GM06990 (cell line): ENCODE results near the gene SMIM20.

ENCODE experiments used
- DNase-seq: peaks from one replicate; pipeline ENCODE4 v3.0.0-alpha.2; 2011; ENCODE audit not compliant: insufficient read length; ENCODE audit errors: extremely low read depth
- H3K27me3 ChIP-seq: replicated peaks from 2 replicates; pipeline ENCODE4 v1.6.0; 2011; ENCODE audit warnings: low read length; ENCODE audit not compliant: control insufficient read depth, insufficient read depth
- H3K36me3 ChIP-seq: 2 replicates; pipeline ENCODE4 v1.5.1; 2011; ENCODE audit warnings: low read length; ENCODE audit not compliant: control insufficient read depth, insufficient read depth
- H3K4me3 ChIP-seq: replicated peaks from 2 replicates; pipeline ENCODE4 v1.5.1; 2011; ENCODE audit warnings: low read depth, mild to moderate bottlenecking, control low read depth, low read length
- CTCF ChIP-seq: IDR thresholded peaks from 2 replicates; pipeline ENCODE4 v1.5.1; 2011; ENCODE audit warnings: low read length, control low read depth, mild to moderate bottlenecking, inconsistent platforms; ENCODE audit not compliant: insufficient read depth, poor library complexity, severe bottlenecking

Gene SMIM20

DNA sequence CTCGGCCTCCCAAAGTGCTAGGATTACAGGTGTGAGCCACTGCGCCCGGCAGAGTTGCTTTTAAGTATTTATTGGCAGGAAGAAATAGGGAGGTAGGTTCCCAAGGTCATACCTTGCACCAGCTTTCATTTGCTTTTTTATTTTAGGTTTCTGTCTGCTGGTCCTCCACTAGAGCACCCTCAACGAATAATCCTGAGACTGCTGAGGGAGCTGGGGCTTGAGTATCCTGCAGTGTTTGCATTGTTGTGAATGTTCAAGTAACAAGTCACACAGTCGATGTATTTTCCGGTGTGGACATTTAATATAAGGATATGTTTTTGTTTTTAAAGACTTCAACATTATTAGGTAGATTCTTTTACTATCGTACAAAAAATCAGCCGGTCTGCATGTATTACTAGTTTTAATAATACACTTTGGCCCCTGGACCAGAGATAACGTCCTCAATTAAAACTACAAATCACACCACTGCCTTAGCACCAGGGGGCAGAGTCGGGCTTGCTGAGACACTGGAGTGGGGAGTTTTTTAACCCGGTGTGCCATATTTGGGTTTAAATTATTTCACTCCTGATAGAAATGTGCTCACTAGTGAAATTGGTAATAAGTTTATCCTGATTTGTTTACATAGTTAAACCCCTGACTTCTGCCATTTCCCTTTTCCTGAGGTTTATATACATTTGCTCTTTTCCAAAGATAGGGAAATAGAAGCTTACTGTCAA is 11.6 kb downstream of the SMIM20 start:
- TF ChIP-seq CTCF = peak; percentile 82
- no peaks in the 10 kb centered on the region for H3K27me3 ChIP-seq
- H3K36me3 ChIP-seq = no peaks in the 10 kb centered on the region
- no peak for DNase-seq
- no peak overlapping the region for H3K4me3 ChIP-seq

DNA sequence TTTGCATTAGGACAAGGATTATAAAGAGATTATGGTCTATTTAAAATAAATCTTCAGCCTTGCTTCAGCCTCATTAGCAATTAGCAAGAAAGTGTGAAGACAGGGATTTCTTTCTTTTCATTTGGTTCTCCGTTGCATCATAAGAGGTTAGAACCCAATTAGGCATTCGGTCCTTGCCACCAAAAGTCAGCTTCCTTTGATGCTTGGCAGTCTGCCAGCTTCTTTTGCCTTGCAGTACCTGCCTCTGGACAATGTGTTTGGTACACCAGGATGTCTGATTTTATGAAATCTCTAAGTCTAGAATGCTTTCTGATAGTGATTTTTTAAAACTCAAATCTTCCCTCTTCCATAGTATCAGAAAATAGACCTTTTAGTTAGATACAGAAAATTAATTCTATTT is 12.4 kb downstream of the SMIM20 start:
- no peak for DNase-seq
- Histone ChIP-seq H3K36me3 (no peaks in the 10 kb centered on the region), H3K27me3 (no peaks in the 10 kb centered on the region), H3K4me3 (no peak overlapping the region)
- no peak for TF ChIP-seq CTCF

DNA sequence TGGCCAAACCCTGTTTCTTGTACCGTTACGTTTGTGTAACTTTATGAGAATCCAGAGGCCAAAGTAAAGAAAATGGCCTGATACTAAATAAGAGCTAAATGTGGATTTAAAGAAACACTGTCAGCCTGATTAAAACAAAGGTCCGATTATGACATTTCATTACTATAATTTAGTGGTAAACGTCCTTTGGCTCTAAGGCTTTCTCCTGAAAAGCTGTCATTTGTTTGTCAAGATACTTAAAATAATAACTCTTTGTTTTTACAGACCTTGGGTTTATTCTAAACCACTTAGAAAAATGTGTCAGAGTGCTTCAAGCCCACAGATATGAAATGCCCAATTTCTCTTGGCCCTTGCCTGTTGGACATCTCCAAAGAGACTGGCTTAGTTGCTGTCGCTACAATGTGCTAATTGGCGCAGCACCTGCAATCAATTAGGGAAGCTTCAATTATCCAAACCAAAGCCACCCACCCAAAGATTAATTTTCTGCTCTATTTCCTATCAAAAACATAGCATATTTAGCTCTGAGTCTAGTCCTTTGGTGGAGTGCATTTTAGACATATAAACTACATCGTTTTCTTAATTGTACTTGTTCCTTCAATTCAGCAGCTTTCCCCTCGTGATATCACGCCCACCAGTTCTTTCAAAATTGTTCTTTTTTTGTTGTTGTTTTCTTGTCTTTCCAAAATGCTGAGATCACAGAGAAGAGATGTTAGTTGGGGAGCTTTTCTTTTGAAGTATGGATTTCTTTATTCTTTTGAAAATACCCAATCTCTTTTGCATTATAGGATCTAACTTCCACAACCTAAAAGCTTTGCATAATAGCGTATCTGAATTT is 13.6 kb downstream of the SMIM20 start:
- H3K4me3 ChIP-seq = no peak overlapping the region
- TF ChIP-seq CTCF = no peak
- DNase-seq = no peak

DNA sequence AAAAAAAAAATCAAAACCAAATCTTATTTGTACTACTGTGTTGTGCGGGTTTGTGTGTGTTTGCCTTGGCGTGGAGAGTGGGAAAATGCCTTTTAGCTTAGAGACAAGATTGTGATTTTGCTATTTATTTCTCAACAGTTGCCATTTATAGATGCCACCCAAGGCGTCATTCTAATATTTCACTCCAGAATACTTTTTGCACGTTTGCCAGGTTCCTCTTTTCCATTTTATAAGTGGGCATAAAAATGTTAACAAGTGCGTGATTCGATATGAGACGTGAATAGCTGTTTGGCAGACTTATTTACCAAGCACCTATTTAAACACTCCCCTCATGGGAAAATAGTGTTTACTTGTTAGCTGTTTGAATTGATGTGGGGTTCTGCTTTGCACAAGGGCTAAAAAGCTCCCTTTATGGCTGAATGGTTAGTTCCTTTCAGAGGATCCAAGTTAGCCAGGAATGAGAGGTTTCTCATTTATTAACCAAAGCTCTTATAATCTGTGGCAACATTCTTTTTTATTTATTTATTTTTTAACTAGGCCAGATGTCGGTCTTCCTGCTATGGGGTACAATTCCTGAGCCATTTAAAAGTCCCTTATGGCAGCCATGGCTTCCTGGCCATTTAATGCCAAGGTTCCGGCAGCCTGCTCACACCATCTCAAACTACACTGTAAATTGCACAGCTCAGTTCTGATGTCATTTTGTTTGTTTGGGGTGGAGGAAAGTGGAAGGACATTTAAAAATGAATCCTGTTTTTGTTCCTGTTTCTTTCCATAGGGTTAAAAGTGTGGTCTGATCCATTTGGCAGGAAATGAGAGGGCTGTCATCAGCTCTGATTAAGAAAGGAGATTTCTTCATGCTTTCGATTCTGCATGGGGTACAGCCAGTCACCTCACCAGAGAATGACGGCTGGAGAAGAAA is 14.6 kb downstream of the SMIM20 start:
- Histone ChIP-seq H3K36me3 (no peaks in the 10 kb centered on the region), H3K4me3 (no peak overlapping the region), H3K27me3 (no peaks in the 10 kb centered on the region)
- no peak for DNase-seq
- no peak for TF ChIP-seq CTCF

More for the DNA sequence above, 13.6 kb downstream of the SMIM20 start:
- no peaks in the 10 kb centered on the region for H3K27me3 ChIP-seq
- H3K36me3 ChIP-seq = no peaks in the 10 kb centered on the region

DNA sequence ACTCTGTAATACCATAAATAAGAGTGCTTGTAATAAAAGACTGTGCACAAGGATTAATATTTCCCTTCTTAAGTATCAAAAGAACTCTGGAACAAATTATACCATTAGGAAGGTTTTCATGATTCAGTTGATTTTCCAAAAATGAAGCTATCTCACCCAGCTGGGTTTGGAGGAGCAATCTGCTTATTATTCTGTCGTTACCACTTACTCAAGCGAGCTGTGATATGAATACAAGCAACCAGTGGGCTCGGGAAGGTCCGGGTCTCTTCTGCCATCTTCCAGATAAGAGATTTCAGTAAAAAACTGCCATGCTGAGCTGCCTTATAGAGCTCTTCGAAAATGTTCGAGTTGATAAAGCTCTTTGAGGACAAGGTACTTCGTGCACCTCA is 15.3 kb downstream of the SMIM20 start:
- no peak for TF ChIP-seq CTCF
- Histone ChIP-seq H3K36me3 (no peaks in the 10 kb centered on the region), H3K27me3 (no peaks in the 10 kb centered on the region), H3K4me3 (no peak overlapping the region)
- no peak for DNase-seq
